Erythroblast (primary cell): ENCODE results near the gene PAQR5.

Source experiments
- GATA1 ChIP-seq: IDR thresholded peaks from 2 replicates; pipeline ENCODE4 v1.6.1; 2011; ENCODE audit warnings: low read depth, mild to moderate bottlenecking, control low read depth, low read length, moderate library complexity
- POLR2A ChIP-seq: IDR thresholded peaks from 2 replicates; pipeline ENCODE4 v1.6.1; 2011; ENCODE audit warnings: mild to moderate bottlenecking, low read length

- TF ChIP-seq POLR2A, result no peak
- TF ChIP-seq GATA1, result no peak
Observed at GRCh38 chr15:69292826-69293420, 5.8 kb upstream of the PAQR5 start.
